IMR-90 (cell line): ENCODE data around the gene RFTN2. TPM values are rescaled to one million over a fixed set of nuclear protein-coding genes. Genes with fewer than 3 reads are reported as not detected.

Experiments used
- ATAC-seq: fragments of 200-7000 bp; cut with Tn5 transposase; 2 replicates; pipeline ENCODE4 v1.9.1; 2020; ENCODE audit warnings: low read depth, mild to moderate bottlenecking, moderate library complexity
- BruUV-seq: library from RNA; stranded (reverse); fragments of 400-500 nt; replicated peaks from 2 replicates; lab custom pipeline; 2021; lab: Mats Ljungman, UMichigan
- CTCF ChIA-PET: fragments of 300-600 bp; formaldehyde crosslinking; extraction: SDS; loops from one replicate; lab custom pipeline; 2021; ENCODE audit warnings: antibody characterized with exemption; lab: Yijun Ruan, JAX
- POLR2A ChIA-PET: fragments of 300-600 bp; sonication (Branson Sonifier 250); formaldehyde crosslinking; loops from one replicate; lab custom pipeline; 2022; ENCODE audit warnings: antibody characterized with exemption; ENCODE audit not compliant: unreplicated experiment; lab: Charles Lee
- DNase-seq: peaks from one replicate; pipeline ENCODE4 v3.0.0; 2013
- H2AFZ ChIP-seq: replicated peaks from 2 replicates; pipeline ENCODE3; 2013; ENCODE audit warnings: low read length, mild to moderate bottlenecking; ENCODE audit not compliant: poor library complexity
- H2AK5ac ChIP-seq: 2 replicates; pipeline ENCODE4 v1.6.1; 2013; ENCODE audit warnings: low read depth, low read length, inconsistent platforms
- H2AK9ac ChIP-seq: replicated peaks from 2 replicates; pipeline ENCODE3; 2013; ENCODE audit warnings: mild to moderate bottlenecking, low read depth, low read length, moderate library complexity; ENCODE audit not compliant: poor library complexity
- H2BK120ac ChIP-seq: 2 replicates; pipeline ENCODE4 v1.6.1; 2013; ENCODE audit warnings: low read depth, low read length, inconsistent platforms
- H2BK15ac ChIP-seq: 3 replicates; pipeline ENCODE4 v1.6.1; 2013; ENCODE audit warnings: low read depth, low read length, inconsistent platforms
- H2BK20ac ChIP-seq: 2 replicates; pipeline ENCODE4 v1.6.1; 2013; ENCODE audit warnings: low read depth, mild to moderate bottlenecking, inconsistent platforms, low read length, moderate library complexity
- H2BK5ac ChIP-seq: 2 replicates; pipeline ENCODE4 v1.6.1; 2013; ENCODE audit warnings: mild to moderate bottlenecking, low read depth, low read length, inconsistent platforms; ENCODE audit not compliant: poor library complexity, severe bottlenecking
- H3K14ac ChIP-seq: replicated peaks from 2 replicates; pipeline ENCODE4 v1.6.1; 2013; ENCODE audit warnings: low read depth, low read length, inconsistent platforms
- H3K18ac ChIP-seq: 2 replicates; pipeline ENCODE4 v1.6.1; 2013; ENCODE audit warnings: low read depth, low read length, control low read depth
- H3K23ac ChIP-seq: 2 replicates; pipeline ENCODE4 v1.6.1; 2013; ENCODE audit warnings: low read depth, low read length, inconsistent platforms
- H3K27ac ChIP-seq: 2 replicates; pipeline ENCODE4 v1.5.1; 2013; ENCODE audit warnings: mild to moderate bottlenecking, control low read depth, low read length; ENCODE audit not compliant: insufficient read depth
- H3K27me3 ChIP-seq: 2 replicates; pipeline ENCODE4 v1.6.1; 2013; ENCODE audit warnings: low read length; ENCODE audit not compliant: control insufficient read depth, insufficient read depth
- H3K36me3 ChIP-seq: 2 replicates; pipeline ENCODE4 v1.6.1; 2013; ENCODE audit warnings: low read length, mixed read lengths; ENCODE audit not compliant: control insufficient read depth, insufficient read depth
- H3K4ac ChIP-seq: 2 replicates; pipeline ENCODE4 v1.6.1; 2013; ENCODE audit warnings: low read depth, low read length, inconsistent platforms
- H3K4me1 ChIP-seq: 2 replicates; pipeline ENCODE4 v1.6.1; 2013; ENCODE audit warnings: low read length, mixed read lengths; ENCODE audit not compliant: control insufficient read depth, insufficient read depth
- H3K4me2 ChIP-seq: 2 replicates; pipeline ENCODE4 v1.6.1; 2013; ENCODE audit warnings: low read depth, mild to moderate bottlenecking, control low read depth, low read length, moderate library complexity
- H3K4me3 ChIP-seq: 2 replicates; pipeline ENCODE4 v1.5.1; 2013; ENCODE audit warnings: low read depth, mild to moderate bottlenecking, control low read depth, low read length, moderate library complexity; ENCODE audit not compliant: insufficient read depth
- H3K56ac ChIP-seq: 2 replicates; pipeline ENCODE4 v1.6.1; 2013; ENCODE audit warnings: low read length, inconsistent platforms; ENCODE audit not compliant: insufficient read depth; ENCODE audit errors: extremely low read depth
- H3K79me1 ChIP-seq, 2 experiments: 2 replicates each; pipeline ENCODE4 v1.6.1; 2013; ENCODE audit warnings: low read length in 2 of 2, inconsistent platforms in 1 of 2, low read depth in 1 of 2
- H3K9ac ChIP-seq: 2 replicates; pipeline ENCODE4 v1.6.1; 2013; ENCODE audit warnings: low read depth, low read length, control low read depth
- H3K9me1 ChIP-seq: 2 replicates; pipeline ENCODE4 v1.6.1; 2013; ENCODE audit warnings: low read length, inconsistent platforms; ENCODE audit not compliant: insufficient read depth
- H3K9me3 ChIP-seq: 2 replicates; pipeline ENCODE4 v1.6.1; 2013; ENCODE audit warnings: low read length; ENCODE audit not compliant: control insufficient read depth, insufficient read depth
- H4K20me1 ChIP-seq: 2 replicates; pipeline ENCODE4 v1.6.1; 2013; ENCODE audit warnings: low read length, inconsistent platforms; ENCODE audit not compliant: insufficient read depth
- H4K5ac ChIP-seq: 2 replicates; pipeline ENCODE4 v1.6.1; 2013; ENCODE audit warnings: mild to moderate bottlenecking, low read depth, low read length, control low read depth
- H4K8ac ChIP-seq, 2 experiments: 2 replicates each; pipeline ENCODE4 v1.6.1; 2013; ENCODE audit warnings: low read depth in 2 of 2, low read length in 2 of 2, control low read depth in 1 of 2, inconsistent platforms in 1 of 2
- H4K91ac ChIP-seq: 2 replicates; pipeline ENCODE4 v1.6.1; 2013; ENCODE audit warnings: low read depth, low read length, inconsistent platforms; ENCODE audit not compliant: insufficient read depth
- CEBPB ChIP-seq: IDR thresholded peaks from 2 replicates; pipeline ENCODE4 v1.6.1; 2012; ENCODE audit warnings: low read depth, low read length, improper control_type of control experiment
- CHD1 ChIP-seq: IDR thresholded peaks from 2 replicates; pipeline ENCODE4 v1.6.1; 2012; ENCODE audit warnings: low read depth, low read length, improper control_type of control experiment
- WGBS, 2 experiments: methylation state at CpG; one replicate each; pipeline versions ENCODE4 v1.1.5 to v1.1.7; 2013; ENCODE audit warnings: missing lambda C conversion rate in 2 of 2; ENCODE audit not compliant: insufficient read length in 1 of 2; ENCODE audit errors: extremely low coverage in 2 of 2; 5-methylcytosine and 5-hydroxymethylcytosine counted together
- dilution Hi-C: fragments of 300-500 bp; cut with HindIII; formaldehyde crosslinking; loops from one replicate; pipeline ENCODE4 v1.14.3; 2018; ENCODE audit warnings: low sequenced_read_pairs; ENCODE audit not compliant: unreplicated experiment
- in situ Hi-C: fragments of 300-500 bp; cut with MboI; formaldehyde crosslinking; loops from 3 replicates; pipeline ENCODE4 v1.14.3; 2019; ENCODE audit warnings: low sequenced_read_pairs, inconsistent platforms, mixed read lengths
- intact Hi-C: fragments of 100-400 bp; cut with micrococcal nuclease; formaldehyde crosslinking; loops from 2 replicates; pipeline ENCODE4 v1.10.0; 2022
- polyA plus RNA-seq, 3 experiments: library from polyadenylated mRNA; depleted of rRNA; stranded (reverse); fragments of >200 nt; gene quantifications; 2 replicates each; pipeline ENCODE4 v1.2.3, GENCODE V29; 2012; ENCODE audit warnings: low replicate concordance in 1 of 3
- total RNA-seq: library from RNA; depleted of rRNA; stranded (reverse); fragments of >200 nt; gene quantifications from 2 replicates; pipeline ENCODE4 v1.2.3, GENCODE V29; 2012
- TF ChIP-seq, protein P1 (sequence below): fragments of 150-350 bp; IDR thresholded peaks from 2 replicates; pipeline ENCODE4 v1.6.1; 2017; ENCODE audit warnings: mild to moderate bottlenecking, antibody characterized with exemption, low read length, low read depth

RFTN2 gene
- total and polyA plus RNA-seq, 2 of the 4 experiments (the other 2 are of a cell fraction), result 0.44 to 2.3 TPM

- Histone ChIP-seq H3K23ac (no peak overlapping the region), H3K4me1 (no peaks in the 10 kb centered on the region), H2BK5ac (no peak overlapping the region), H2AK9ac (no peak overlapping the region), H3K56ac (no peak overlapping the region), H3K27me3 (no peaks in the 10 kb centered on the region), H4K91ac (no peak overlapping the region), H2AK5ac (no peak overlapping the region), H2AFZ (no peak overlapping the region), H3K36me3 (no peaks in the 10 kb centered on the region), H2BK15ac (no peak overlapping the region), H3K18ac (no peak overlapping the region), H3K4ac (no peak overlapping the region), H4K5ac (no peak overlapping the region), H3K9me3 (no peaks in the 10 kb centered on the region), H3K27ac (no peak overlapping the region), H2BK20ac (no peak overlapping the region), H3K79me1 (peaks cover 0 to 5% of the 10 kb centered on the region in 2 experiments; a peak in 2 of 4 replicates), H3K9ac (no peak overlapping the region), H3K4me3 (no peak overlapping the region), H2BK120ac (no peak overlapping the region), H4K20me1 (no peaks in the 10 kb centered on the region), H3K4me2 (no peak overlapping the region), H3K9me1 (no peaks in the 10 kb centered on the region), H4K8ac (no peak overlapping the region), H3K14ac (no peak overlapping the region)
- dilution Hi-C loops, result no loop called here
- no peak for ATAC-seq
- TF ChIP-seq CHD1, result no peak
- TF ChIP-seq, protein P1, sequence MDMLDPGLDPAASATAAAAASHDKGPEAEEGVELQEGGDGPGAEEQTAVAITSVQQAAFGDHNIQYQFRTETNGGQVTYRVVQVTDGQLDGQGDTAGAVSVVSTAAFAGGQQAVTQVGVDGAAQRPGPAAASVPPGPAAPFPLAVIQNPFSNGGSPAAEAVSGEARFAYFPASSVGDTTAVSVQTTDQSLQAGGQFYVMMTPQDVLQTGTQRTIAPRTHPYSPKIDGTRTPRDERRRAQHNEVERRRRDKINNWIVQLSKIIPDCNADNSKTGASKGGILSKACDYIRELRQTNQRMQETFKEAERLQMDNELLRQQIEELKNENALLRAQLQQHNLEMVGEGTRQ, result no peak
- peak; percentile 81 for TF ChIP-seq CEBPB
- WGBS, 2 experiments, result no CpG with 5 or more reads among the region's 2 CpGs
- POLR2A ChIA-PET, result no interaction called here
- CTCF ChIA-PET, result no interaction called here
- in situ Hi-C loops, result no loop called here
- no peak for DNase-seq
- BruUV-seq, result no TSS peak
- intact Hi-C loops, result no loop called here
Measured at GRCh38 chr2:197717863-197718262, 42.5 kb upstream of the RFTN2 start.
